Lung microvascular endothelial cell (primary cell): ENCODE data around the gene ATF3. TPM values are rescaled to one million over a fixed set of nuclear protein-coding genes. Genes with fewer than 3 reads are reported as not detected.
"Not testable (repeated sequence)": the region's sequence is repeated elsewhere in the genome, so short reads cannot be mapped to it uniquely, and the experiment has no call there.

Source experiments
- DNase-seq, 2 donors: peaks; one replicate each; pipeline versions ENCODE4 v3.0.0 to v3.0.0-alpha.2; 2010; ENCODE audit warnings: low read depth in 2 of 2
- total RNA-seq: library from RNA; depleted of rRNA; stranded (reverse); fragments of >200 nt; gene quantifications from 2 replicates; pipeline ENCODE4 v1.2.1, GENCODE V29; 2014

ATF3 gene
- total RNA-seq, 1 donor from 2014 or later, result 1.2 TPM

- no peak for DNase-seq
These were observed 17.4 kb downstream of the ATF3 start for GRCh38 chr1:212625781-212626450.

DNA sequence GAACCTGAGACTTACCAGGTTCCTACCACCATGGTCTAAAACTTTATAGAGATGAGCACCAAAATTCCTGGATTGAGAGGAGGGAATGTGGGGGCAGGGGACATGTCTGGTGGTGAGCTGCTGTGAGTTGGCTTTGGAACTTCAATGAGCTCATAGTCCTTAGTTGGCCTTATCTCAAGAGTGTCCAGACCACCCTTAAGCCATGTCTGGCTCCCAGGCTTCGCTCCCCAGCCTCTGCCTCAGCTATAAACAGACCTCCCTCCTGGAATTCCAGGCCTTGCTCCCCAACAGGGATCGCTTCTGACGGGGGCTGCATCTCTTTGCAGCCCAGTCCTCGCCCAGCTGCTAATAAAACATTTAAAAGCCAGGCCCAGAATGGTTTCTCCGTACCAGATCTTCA lies 19.5 kb downstream of the ATF3 start:
- DNase-seq, result no peak

DNA sequence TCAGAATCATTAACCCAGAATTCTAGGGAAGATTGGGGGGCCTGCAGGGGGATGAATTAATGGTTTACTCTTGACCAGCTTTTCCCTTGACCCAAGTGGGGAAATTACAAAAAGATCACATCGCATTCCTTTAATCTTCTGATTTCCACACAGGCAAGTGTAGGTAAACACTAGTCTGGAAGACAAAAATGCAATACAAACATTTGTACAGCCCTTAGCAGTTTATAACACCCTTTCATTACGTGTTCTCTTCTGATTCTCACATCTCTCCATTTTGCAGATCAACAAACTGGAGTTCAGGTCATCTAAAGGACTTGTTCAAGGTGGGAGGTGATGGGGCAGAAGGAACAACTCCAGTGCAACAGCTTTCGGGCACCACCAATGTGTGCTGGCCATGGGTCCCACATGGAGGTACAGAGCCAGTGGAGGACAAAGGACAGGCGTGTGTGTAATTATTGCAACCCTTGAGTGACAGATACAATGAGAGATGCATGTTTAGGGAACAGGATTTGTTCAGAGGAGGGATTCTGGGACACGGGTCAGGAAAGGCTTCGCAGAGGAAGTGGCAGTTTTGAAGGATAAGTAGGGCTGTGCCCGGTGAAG lies 20.4 kb downstream of the ATF3 start:
- DNase-seq, result no peak

DNA sequence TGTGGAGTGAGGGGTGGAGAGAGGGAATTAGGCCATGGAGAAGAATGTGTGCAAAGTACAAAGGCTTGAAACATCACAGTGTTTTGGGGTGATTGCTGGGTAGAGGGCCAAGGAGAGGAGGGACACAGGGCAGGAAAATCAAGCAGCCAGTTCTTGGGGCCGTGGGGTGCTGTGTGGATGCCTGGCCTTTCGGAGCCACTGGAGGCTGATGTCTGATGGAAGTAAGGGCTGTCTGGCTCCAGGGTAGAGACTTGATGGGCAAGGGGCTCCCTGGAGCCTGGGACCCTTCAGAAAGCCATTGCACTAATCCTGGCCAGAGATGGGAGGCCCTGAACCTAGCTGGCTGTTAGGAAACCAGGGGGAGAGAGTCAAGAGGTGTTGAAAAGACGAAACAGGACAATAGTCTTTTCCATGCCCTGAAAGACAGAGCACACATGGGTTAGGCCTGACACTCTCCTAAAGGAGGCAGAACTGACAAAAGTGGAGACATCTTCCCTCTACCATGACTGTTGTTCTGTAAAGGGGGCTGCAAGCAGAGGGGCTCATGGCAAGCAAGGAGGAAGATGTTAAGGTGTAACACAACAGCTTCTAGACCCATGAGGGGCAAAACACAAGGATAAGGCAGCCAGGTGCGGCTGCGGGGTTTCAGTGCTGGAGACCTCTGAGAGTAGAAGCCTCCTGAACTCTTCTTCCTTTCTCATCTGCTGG lies 21.0 kb downstream of the ATF3 start:
- DNase-seq, result no peak

DNA sequence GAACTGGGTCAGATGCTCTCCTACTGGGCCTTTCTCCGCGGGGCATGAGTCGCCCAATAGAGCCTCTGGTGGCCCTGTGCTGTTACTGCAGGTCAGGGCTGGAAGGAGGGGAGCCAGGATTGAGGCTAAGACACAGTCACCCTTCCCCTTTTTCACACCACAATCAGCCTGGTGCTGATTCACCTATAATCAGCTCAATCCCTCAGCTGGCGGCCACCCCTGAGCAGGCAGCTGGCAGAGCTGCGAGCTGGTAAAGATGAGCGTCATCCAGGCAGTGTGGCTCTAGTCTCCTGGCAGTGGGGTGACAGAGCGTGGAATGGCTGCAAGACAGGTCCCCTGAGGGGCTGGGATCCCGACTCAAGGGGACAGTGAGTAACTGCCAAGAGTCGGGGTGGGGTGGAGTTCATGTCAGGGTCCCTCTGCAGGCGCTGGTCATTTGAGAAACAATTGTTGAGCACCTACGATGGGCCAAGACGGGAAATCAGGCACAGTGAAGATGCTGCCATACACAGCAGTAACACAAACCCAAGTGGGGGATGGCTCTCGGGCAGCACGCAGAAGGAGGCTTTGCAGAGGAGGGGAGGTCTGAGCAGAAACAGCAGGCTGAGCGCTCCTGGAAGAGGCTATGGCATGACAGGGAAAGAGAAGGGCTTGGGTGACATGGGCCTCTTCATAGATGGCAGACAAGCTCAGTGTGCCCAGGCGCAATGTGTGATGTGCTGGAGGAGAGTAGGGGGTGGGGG lies 21.8 kb downstream of the ATF3 start:
- peak; percentile 55 to 57 for DNase-seq

DNA sequence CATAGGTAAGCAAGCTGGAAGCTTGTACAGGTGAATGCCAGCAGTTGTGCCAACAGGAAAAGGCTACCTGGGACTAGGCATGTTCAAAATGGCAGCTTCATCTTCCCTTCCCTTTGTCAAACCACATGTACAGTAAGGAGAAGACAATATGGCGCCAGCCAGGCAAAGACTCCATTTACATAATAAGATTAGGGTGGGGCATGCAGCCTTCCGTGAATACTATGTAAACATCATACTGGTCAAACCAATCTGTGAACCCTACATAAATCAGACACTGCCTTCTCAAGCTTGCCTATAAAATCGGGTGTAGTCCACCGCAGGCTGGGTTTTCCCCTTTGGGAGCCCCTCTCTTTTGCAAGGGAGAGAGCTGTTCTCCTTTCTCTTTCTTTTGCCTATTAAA lies 24.6 kb downstream of the ATF3 start:
- DNase-seq, result no peak

GRCh38 chr1:212634252-212634651 lies 25.7 kb downstream of the ATF3 start:
- no peak for DNase-seq

DNA sequence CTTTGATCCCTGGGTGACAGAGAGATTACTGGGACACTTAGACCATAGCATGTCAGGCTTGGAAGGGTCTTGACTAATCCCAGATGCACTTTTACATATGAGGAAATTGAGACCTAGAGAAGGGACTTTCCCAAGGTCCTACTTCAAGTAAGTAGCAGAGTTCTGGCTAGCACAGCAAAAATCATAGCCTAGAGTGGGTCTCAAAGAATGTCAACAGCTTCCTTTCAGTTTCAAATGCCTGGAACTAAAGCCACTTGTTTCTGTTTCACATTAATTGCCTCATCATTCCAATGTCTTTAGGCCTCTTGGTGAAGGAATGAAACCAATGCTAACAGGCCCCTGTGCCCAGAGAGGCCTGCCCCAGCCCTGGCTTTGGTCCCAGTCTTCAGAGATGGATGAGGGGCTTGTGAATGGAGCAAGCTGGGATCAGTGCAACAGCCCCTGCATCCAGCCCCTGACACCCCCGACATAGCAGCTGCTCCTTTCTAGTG lies 26.6 kb downstream of the ATF3 start:
- DNase-seq, result peak in 1 of 2 donors; percentile 67

DNA sequence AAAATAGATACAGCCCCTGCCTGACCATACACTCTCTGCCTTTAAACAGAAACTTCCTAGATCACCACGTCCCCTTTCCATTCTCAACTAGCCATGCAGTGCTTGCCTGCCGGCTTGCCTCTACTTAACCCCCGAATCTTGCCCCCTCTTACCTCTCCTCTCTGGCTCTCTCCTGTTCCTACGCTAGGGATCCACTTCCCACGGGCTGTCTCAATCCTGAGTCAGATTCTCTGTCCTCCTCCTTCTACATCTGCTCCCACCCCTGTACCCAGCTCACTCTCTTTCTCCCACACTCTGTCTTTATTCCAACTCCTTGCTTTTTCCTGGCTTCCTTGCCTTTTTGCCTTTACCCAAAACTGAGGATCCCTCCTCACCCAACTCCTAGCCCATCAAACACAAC lies 29.3 kb downstream of the ATF3 start:
- DNase-seq, result no peak

DNA sequence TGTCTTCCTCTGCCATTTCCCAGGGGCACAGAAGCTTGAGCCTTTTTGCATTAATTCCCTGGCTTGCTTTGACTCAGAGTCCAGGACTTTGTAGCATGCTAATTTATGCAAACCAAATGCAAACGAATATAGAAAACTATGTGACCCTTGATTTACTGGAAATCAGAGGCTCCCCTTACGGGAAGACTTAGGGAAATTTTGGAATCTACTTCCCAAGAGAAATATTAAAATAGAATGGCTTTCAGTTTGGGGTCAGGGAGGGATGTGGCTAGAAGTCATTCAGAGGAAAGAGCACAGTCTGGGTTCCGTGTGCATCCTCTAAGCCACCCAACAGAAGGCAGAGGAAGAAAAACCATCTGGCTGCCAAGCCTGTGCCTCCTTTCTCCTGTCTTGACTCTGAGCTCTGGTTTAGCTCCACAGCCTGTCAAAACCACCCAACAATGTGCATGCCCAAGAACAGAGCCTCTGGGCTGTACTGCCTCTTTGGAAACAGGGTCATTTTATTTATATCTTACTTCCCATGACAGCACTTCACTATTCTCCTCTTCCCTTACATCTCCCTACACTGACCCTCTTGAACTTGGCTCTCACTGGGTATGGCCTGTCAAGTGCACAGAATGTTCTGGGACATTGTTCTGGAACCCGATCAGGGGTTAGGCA lies 30.1 kb downstream of the ATF3 start:
- no peak for DNase-seq

DNA sequence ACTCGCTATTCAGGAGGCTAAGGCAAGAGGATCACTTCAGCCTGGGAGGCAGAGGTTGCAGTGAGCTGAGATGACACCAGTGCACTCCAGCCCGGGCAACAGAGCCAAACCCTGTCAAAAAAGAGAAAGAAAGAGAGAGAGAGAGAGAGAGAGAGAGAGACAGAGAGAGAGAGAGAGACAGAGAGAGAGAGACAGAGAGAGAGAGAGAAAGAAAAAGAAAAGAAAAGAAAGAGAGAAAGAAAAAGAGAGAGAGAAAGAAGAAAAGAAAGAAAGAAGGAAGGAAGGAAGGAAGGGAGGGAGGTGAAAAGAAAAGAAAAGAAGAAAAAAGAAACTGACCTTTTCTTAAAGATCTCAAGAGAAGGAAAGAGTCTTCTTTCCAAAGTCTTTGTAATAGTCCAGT lies 31.0 kb downstream of the ATF3 start:
- DNase-seq, result not testable (repeated sequence)

- no peak for DNase-seq
These were observed 31.8 kb downstream of the ATF3 start for GRCh38 chr1:212640223-212640878.

DNA sequence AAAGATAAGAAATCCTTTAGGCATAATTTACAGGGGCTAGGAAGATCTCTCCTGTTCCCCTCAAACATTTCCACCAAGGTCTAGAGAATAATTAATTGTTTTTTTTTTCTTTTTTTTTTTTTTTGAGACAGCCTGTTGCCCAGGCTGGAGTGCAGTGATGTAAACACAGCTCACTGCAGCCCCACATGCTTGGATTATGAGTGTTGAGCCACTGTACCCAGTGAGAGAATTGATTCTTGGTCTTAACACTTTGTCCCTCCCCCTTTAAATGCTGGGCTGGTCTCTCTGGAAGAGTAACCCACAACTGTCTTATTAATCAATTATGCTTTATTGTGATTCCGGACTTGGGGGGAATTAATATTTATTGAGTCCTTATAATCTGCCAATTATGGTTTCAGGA lies 33.4 kb downstream of the ATF3 start:
- no peak for DNase-seq

GRCh38 chr1:212643877-212644276 lies 35.3 kb downstream of the ATF3 start:
- peak in 1 of 2 donors; percentile 24 for DNase-seq

DNA sequence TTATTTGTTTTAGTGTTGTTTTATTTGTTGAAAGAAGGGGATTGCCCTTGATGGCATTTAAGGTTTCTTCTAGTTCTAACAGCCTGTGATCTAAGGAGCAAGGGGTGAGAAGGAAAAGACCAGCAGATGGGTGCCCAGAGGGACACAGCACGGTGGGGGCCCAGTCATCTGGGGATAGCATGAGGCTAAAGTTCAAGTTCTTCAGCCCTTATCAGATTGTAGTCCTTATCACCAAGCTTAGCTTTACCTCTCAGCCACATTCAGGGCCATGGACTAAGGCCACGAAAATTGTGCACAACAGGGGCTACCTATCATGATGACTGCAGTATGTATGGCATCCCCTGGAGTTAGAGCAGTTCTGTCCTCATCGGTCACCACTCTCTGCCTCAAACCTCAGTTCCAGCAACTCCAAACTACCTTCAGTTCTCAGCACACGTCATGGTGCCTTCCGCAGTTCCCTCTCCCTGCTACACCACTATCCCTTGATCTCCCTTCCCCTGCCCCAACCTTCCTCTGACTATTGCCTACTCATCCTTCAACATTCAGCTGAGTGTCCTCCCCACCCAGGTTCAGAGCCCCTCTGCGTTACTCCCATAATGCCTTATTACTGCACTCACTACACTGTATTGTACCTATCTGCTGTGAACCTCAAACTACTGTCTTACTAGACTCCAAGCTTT lies 36.4 kb downstream of the ATF3 start:
- no peak for DNase-seq

- peak in 1 of 2 donors; percentile 40 for DNase-seq
These were observed 37.3 kb downstream of the ATF3 start for GRCh38 chr1:212645546-212646543.

- DNase-seq, result no peak
These were observed 38.0 kb downstream of the ATF3 start for GRCh38 chr1:212646588-212646987.

DNA sequence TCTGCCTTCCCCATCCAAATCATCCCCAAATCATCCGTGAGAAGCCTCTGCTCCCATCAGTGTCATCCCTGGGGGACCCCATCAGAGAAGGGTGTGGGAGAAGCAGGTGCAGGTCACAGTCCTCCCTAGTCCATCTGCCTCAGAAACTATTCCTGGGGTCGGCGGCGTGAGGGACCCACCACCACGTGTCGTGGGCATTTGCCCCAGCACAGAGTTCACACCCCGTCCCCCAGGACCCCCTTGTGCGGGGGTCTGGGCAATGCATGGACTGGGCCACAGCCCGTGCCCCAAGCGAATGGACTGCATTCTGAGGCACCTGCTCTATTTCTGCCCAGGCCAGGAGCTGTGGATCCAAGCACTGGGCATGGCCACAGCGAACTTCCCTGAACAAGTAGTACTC lies 38.4 kb downstream of the ATF3 start:
- DNase-seq, result no peak

GRCh38 chr1:212648431-212648830 lies 39.9 kb downstream of the ATF3 start:
- no peak for DNase-seq
